Posterior vena cava (tissue), 2 donors: ENCODE measurements around the gene NPW. TPM values are rescaled to one million over a fixed set of nuclear protein-coding genes. Genes with fewer than 3 reads are reported as not detected.

Experiments
- DNase-seq: peaks from one replicate; pipeline ENCODE4 v3.0.0-alpha.2; 2020; ENCODE audit warnings: low spot score
- intact Hi-C, 2 donors: fragments of 100-400 bp; cut with DNase I; formaldehyde crosslinking; loops; one replicate each; pipeline versions ENCODE4 v1.14.1 to v1.14.2; 2022 to 2023
- long read RNA-seq, 2 donors: library from polyadenylated mRNA; unstranded; transcript quantifications; one replicate each; pipeline ENCODE4 v2.0.0, GENCODE V29; 2020 to 2021
- total RNA-seq, 2 donors: library from RNA; stranded (reverse); fragmentation: NEBNext Ultra II Directional; extraction: Animal tissue kit (Norgen Biotek cat#: 25700); gene quantifications; one replicate each; pipeline ENCODE4 v1.2.1, GENCODE V29; 2021
- donor health status: DM: yes; HTN: yes; CAD: no.
- donor health status: DM: yes; HTN: yes; CAD: no.

Gene NPW
- total RNA-seq, result not detected
- long read RNA-seq, donor 1, result 0 reads
- long read RNA-seq, donor 2, partial matches to known transcripts, result 0 of 1 reads
- long read RNA-seq, donor 2, other reads (novel, unspliced or antisense), result 1 of 1 reads

DNA sequence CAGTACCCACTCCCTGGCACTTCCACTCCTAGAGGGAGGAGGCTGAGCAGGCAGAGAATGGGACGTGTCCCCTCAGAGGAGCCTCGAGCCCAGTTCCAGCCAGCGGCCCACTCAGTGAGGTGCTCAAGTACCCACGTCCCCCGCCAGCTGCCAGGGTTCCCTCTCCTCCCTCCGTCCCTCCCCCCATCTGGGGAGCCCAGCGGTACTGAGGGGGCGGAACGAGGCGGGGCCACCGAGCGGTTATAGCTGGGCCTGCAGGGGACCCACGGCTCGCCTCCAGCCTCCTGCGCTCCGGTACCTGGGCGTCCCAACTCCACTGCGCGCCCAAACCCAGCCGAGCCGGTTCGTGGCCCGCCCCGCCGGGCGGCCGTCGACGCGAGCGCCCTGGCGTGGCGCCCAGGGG, at the start of gene NPW:
Gene NPW, plus strand, starts transcription at position 268 of the 403 bp plus-strand sequence.
- intact Hi-C loops, result loop anchor here in 1 of 2 donors (5.0 kb wide), 1 partner anchor 133 kb away; no protein-coding TSS in a partner anchor
- DNase-seq, result no peak

DNA sequence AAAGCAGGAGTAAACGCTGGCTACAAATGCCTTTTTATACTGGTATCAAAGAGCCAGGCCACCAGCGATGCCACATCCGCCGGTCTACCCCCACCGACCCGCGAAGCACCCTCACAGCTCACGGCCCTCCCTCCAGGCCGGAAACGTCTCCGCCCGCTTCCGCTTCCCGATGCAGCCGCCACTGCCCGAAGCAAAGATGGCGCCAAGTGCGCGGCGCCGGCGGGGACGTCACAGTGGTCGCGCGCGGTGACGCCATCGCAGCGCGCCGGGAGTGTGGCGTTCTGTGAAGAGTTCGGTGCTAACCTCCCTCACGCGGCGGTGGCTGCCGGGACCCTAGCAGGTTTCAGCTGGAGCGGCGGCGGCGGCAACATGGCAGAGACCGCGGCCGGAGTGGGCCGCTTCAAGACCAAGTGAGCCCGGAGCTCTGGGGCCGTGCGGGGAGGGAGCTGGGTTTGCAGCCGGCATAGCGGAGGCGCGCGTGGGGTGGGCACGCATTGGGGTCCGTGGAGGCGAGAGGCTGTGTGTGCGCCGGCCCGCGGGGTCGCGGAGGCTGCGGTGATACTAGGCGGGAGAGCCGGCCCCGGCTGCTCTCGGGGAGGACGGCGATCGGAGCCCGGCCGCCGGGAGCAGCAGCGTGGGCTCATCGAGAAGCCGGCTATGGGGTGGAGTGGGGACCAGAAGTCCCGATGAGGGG, 47.6 kb upstream of the NPW start, which contains the start of gene TBL3:
Gene TBL3, plus strand, starts transcription at position 258 of the 694 bp plus-strand sequence. Its CDS starts 112 bp downstream, at position 370.
- DNase-seq, result peak; percentile 98
- intact Hi-C loops, result no loop called here

DNA sequence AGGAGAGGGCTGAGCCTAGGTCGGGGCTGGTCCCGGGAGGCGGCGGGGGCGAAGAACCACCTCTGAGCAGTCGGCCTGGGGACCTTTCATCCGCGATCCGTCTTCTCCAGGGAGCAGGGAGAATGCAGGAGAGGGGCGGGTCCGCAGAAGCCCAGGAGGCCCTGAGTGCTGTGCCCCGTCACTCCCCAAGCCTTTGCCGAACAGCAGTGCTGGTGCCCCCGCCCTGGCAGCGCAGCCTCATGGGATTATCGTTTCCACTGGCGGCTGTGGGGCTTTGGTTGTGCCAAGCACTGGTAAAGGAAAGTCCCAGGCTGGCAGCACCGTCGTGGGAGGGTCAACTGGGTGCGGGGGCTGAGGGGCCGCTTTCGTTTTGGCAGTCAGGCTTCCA, 47.1 kb upstream of the NPW start:
- no peak for DNase-seq
- intact Hi-C loops, result no loop called here

DNA sequence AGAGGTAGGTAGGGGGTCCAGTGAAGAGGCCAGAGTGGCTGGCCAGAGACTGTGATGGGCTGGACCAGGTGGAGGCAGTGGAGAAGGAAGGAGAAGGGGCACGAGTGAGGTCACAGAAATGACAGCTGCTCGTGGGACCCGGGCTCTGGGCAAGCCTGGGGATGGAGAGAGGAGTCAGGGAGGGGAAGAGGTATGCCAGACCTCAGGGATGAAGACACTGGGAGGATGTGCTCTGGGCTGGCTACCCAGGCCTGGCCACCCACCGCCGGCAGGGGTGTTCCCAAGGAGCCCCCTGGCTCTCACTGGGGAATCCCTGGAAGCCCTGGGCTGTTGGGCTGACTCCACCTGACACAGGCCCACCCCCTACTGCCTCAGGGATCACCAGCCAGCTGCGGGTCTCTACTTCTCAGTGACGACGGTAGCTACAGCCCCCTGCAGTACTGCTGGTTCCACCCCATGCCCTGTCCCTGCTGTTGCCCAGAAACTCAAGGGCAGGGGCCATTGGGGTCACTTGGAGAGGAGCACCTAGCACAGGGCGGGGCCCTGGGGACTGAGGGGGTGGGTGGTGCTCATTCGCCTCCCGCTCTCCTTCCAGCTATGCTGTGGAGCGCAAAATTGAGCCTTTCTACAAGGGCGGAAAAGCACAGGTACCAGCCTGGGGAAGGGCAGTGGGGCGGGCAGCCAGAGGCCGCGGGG, 46.0 kb upstream of the NPW start:
- intact Hi-C loops, result no loop called here
- no peak for DNase-seq

DNA sequence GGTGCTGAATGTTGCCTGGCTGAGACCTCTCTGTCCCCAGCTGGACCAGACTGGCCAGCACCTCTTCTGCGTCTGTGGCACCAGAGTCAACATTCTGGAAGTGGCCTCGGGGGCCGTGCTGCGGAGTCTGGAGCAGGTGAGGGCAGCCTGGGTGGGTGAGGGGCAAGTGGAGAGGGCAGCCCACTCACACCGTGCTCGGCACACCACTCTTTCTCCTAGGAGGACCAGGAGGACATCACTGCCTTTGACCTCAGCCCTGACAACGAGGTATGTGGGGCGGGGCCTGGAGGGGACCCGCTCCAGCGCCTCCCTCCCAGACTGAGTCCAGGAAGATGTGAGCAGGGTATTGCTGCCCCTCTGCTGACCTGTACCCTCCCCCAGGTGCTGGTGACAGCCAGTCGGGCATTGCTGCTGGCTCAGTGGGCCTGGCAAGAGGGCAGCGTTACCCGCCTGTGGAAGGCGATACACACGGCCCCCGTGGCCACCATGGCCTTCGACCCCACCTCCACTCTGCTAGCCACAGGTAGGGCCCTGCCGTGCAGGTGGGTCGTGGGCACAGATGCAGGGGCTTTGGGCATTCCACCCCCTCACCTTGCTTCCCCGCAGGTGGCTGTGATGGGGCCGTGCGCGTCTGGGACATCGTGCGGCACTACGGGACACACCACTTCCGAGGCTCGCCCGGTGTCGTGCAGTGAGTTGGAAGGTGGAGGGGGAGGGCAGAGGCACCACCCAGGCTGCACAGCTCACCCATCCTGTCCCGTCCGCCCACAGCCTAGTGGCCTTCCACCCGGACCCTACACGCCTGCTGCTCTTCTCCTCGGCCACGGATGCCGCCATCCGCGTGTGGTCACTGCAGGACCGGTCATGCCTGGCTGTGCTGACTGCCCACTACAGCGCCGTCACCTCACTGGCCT, 45.2 kb upstream of the NPW start:
- intact Hi-C loops, result no loop called here
- no peak for DNase-seq

DNA sequence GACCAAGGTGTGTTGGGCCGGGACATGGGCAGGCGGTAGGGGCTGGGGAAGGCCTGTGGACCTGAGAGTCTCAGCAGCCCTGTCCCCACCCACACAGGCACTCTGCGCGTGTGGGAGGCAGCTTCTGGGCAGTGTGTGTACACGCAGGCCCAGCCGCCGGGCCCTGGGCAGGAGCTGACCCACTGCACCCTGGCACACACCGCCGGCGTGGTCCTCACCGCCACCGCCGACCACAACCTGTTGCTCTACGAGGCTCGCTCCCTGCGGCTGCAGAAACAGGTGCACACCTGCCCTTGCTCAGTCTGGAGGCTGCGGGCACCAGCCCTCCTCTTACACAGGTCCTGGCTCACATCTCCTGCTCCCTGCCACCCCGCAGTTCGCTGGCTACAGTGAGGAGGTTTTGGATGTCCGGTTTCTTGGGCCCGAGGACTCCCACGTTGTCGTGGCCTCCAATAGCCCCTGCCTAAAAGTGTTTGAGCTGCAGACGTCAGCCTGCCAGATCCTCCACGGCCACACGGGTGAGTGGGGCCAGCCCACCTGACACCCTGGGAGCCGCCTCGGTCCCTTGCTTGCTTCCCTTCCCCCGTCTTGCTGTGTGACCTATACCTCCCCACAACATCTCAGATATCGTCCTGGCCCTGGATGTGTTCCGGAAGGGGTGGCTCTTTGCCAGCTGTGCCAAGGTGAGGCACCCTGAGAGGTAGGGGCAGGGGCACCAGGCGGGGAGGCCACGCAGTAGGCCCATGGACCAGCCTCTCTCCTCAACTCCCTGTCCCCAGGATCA, 44.0 kb upstream of the NPW start:
- intact Hi-C loops, result no loop called here
- no peak for DNase-seq

DNA sequence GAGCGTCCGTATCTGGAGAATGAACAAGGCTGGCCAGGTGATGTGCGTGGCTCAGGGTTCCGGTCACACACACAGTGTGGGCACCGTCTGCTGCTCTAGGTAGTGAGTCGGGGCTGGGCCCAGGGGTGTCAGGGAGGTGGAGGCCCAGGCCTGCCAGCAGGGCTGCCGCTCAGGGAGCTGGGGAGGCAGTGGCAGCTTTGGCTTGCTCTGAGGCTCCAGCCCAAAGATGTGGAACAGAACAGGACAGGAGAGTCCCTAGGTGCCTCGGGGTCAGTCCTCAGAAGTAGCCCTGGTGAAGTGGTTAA, 43.4 kb upstream of the NPW start:
- DNase-seq, result no peak
- intact Hi-C loops, result no loop called here

DNA sequence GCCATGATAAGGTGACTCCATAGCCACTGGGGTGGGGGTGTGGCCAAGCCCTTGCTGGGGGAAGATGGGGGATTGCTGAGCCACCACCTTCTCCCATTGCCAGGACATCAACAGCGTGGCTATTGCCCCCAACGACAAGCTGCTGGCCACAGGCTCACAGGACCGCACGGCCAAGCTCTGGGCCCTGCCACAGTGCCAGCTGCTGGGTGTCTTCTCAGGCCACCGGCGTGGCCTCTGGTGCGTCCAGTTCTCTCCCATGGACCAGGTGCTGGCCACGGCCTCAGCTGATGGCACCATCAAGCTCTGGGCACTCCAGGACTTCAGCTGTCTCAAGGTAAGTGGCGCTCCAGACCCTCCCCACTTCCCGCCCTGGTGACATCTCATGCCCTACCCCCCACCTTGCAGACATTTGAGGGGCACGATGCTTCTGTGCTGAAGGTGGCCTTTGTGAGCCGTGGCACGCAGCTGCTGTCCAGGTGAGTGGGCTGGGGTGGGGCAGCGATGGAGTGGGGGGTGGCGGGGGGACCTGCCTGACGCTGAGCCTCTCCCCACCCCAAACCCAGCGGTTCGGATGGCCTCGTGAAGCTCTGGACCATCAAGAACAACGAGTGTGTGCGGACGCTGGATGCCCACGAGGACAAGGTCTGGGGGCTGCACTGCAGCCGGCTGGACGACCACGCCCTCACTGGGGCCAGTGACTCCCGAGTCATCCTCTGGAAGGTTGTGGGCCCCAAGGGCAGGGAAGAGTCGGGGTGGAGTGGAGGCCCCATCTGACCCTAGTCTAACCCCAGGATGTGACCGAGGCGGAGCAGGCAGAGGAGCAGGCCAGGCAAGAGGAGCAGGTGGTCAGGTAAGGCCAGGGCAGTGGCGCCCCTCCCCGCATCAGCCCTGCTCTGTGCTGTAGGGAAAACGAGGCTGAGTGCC, 42.4 kb upstream of the NPW start:
- intact Hi-C loops, result no loop called here
- DNase-seq, result no peak

DNA sequence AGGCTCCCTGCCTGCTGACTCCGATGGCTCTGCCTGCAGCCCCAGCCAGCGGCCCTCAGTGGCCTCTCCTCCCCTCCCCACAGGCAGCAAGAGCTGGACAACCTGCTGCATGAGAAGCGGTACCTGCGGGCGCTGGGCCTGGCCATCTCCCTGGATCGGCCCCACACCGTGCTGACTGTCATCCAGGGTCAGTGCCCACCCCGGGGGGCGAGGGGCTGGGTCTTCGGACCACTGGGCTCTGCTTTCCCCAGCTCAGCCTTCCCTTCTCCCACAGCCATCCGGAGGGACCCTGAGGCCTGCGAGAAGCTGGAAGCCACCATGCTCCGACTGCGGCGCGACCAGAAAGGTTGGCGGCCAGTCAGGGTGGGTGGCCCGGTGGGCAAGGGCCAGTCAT, 41.7 kb upstream of the NPW start:
- intact Hi-C loops, result no loop called here
- no peak for DNase-seq

DNA sequence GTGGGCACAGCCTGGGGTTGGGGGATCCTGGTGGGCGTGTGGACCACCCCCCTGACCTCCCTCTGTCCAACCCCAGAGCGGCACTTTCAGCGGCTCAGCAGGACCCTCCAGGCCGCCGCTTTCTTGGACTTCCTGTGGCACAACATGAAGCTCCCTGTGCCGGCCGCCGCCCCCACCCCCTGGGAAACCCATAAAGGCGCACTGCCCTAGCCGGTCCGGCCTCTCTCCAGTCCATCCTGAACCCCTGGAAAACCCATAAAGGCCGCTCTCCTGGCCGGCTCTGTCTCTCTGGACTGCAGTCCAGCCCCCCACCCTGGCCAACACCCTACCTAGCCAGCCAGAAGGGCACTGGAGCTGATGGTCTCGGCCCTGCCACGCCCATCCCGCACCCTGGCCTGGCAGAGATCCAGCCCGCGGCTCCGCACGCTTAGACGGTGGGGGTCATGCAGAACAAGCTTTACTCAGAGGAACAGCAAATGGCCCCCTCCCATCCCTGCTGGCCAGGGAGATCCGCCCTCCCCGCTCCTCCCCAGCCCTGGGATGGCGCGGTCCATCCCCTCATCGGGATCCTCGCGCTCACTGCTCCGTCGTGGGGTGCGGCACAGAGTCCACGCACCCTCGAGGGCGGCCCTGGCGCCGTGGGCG, 41.0 kb upstream of the NPW start:
- DNase-seq, result no peak
- intact Hi-C loops, result no loop called here

DNA sequence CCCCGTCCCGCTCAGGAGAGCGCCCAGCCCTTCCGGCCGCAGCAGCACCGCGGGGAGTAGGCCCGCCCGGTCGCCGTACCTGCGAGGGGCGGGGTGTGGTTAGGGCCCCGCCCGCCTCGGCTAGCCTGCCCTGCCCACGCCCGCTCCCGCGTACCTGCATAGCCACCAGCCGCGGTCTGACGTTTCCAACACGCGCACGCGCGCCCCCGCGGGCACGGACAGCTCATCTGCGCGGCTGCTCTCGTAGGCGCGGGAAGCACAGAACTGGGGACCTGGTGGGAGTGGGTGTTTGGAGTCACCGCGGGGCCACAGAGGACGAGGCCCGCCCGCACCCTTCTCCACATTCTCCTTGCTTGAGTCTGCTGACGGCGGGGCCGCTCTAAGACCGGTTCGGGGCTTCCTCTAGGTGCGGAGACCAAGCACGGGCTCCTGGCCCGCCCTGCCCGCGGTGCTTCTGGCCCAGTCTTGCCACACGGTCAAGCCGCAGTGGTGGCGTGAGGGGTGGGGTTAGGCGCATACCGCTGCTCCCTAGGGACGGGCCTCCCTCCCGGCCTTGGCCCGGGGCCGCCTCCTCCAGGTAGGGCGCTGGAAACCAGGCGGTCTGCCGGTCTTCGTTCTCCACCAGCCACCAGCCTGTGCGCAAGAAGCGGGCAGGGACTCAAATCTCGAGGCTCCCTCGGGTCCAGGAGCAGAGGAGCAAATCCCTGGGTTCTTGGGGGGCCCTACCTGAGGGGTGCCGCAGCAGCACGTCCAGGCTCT, 40.1 kb upstream of the NPW start:
- intact Hi-C loops, result no loop called here
- no peak for DNase-seq

DNA sequence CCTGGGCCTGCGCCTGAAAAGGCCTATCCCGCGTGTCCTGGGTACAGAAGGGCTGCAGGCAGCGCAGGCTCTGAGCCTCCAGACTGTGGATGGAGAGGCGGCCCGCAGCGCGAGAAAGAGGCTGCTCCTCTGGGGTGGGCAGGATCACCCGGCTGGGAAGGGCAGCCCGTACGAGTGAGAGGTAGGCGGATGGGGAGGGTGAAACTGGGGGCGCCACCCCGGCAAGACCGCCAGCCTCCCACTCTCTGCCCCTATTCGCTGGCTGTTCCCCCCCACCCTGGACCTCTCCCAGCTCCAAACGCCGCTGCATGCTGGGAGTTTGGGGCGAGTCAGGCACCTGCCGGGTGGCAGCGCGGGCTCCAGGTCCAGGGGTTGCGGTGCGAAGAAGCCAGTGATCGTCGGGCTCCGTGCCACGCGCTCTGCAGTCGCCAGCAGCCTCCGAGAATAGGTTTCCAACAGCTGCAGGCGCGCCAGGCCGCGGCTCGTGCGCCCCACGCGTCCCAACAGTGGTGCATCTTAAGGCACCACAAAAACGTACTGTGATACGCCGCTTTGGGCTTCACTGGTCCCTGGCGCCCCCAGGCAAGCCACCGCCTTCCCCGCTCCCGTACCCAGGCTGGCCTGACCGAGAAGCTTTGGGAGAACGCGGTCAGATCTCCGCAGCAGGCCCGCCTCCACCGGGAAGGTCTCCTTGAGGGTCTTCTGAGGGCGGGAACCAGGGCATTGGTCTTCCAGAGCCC, 39.4 kb upstream of the NPW start:
- intact Hi-C loops, result no loop called here
- no peak for DNase-seq

DNA sequence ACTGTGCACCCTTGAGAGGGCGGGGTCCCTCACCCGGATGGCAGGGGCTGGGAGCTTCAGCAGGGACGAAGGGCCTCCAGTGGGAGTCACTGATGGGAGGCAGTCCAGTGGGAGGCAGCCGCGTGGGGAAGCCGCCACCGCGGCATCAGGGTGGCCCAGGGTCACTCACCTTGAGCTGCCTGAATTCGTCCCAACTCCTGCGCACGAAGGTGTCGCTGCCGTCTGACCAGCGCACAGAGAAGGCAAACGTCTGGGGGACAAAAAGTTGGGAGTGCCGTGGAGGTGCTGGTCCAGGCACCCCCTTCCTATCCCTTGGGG, 38.9 kb upstream of the NPW start:
- no peak for DNase-seq
- intact Hi-C loops, result no loop called here

DNA sequence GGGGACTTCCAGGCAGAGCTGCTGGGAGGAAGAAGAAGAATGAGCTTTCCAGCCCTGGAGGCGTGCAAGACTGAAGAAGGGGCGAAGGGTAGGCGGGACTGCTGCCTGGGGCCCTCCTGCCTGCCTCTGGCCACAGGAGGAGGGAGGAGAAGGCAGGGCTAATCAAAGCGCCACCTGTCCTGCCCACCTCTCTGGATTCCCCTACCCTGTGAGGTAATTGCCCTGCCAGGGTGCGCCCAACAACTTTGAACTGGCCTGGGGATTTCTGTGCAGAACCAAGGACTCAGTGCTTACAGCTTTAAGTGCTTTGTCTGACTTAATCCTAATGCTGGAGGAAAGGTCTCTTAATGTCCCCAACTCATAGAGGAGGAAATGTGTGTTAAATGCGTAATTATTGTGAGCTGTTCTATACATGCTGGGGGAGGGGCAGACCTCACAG, 38.2 kb upstream of the NPW start, which contains the start of gene NOXO1:
Gene NOXO1, minus strand, starts transcription at position 72 of the 439 bp plus-strand sequence. CDS start 290 bp downstream, outside the sequence.
- DNase-seq, result no peak
- intact Hi-C loops, result no loop called here

DNA sequence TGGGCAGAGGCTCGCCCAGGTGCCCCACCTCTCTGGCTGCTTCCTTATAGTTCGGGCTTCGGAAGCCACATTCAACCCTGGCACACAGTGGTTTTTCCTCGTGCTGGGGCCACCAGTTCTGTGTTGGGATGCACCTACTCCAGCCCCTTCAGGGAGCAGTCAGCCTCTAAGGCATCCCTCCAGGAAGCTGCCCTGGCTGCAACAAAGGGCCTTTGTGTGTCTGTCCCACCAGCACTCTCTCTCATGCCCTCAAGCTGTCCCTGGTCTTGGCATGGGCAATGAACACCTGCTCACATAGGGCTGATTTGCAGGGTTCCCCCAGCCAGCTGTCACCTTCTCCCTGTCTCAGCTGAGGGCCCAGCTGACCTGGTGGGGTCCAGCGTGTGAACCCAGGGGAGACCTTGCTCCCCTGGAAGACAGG, 37.6 kb upstream of the NPW start:
- DNase-seq, result no peak
- intact Hi-C loops, result no loop called here

DNA sequence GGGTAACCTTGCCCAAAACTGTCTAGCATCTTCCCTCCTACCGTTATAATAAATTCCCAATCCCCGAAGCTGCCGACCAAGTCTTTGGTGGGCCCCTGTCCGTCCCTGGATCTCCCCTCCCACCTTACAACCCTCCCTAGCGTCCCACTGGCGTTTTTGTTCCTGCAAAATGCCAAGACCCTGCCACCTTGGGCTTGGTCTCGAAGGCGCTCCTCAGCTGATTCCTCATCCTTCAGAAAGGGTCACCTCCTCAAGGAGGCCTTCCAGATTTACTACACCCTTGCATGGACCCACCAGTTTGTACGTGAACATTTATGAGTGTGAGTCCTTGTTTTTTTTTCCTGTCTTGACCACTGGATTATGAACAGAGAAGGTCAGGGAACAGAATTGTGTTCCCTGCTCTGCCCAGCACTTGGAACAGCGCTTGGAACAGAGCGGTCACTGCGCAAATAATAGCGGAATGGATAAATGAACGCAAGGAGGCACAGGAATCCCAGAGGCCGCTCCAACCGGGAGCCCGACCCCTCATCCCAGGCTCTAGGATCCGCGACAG, 36.5 kb upstream of the NPW start:
- intact Hi-C loops, result no loop called here
- DNase-seq, result no peak
